A549 (cell line): Measurements from ENCODE around the gene C17orf107. TPM values are rescaled to one million over a fixed set of nuclear protein-coding genes. Genes with fewer than 3 reads are reported as not detected.

Experiments
- ATAC-seq, 2 experiments: fragments of 200-7000 bp in 1 of 2; fragments of >200 bp in 1 of 2; cut with Nextera tagmentation in 1 of 2; cut with Tn5 transposase in 1 of 2; 3 replicates each; pipeline versions ENCODE4 v1.8.0 to v1.9.1; 2018 to 2020; ENCODE audit warnings: mild to moderate bottlenecking in 1 of 2, moderate library complexity in 1 of 2
- CTCF ChIA-PET: fragments of 300-600 bp; sonication (Branson Sonifier 250); formaldehyde crosslinking; extraction: SDS; loops from one replicate; lab custom pipeline; 2021; ENCODE audit warnings: antibody characterized with exemption, inconsistent platforms; lab: Yijun Ruan, JAX
- POLR2A ChIA-PET: fragments of 350-600 bp; formaldehyde crosslinking; extraction: SDS; loops from one replicate; lab custom pipeline; 2021; ENCODE audit warnings: antibody characterized with exemption, inconsistent platforms; lab: Yijun Ruan, JAX
- DNase-seq, 2 experiments: peaks; one replicate each; pipeline versions ENCODE4 v3.0.0 to v3.0.0-alpha.2; 2011 to 2016; ENCODE audit warnings: low read depth in 1 of 2, low spot score in 1 of 2
- FAIRE-seq: peaks from 2 replicates; lab custom pipeline; 2011; peaks lifted over from hg19 to GRCh38; lab: Jason Lieb, UNC
- H3K27ac ChIP-seq, 2 experiments: fragments of >200 bp; sonication (Bioruptor Twin); formaldehyde crosslinking; 3 replicates each; pipeline ENCODE4 v1.5.1; 2016 to 2017
- H3K4me1 ChIP-seq: fragments of >200 bp; sonication (Bioruptor Twin); formaldehyde crosslinking; 3 replicates; pipeline ENCODE4 v1.6.1; 2016
- H3K4me2 ChIP-seq: fragments of >200 bp; sonication (Bioruptor Twin); formaldehyde crosslinking; 3 replicates; pipeline ENCODE4 v1.6.1; 2016
- H3K4me3 ChIP-seq: fragments of >200 bp; sonication (Bioruptor Twin); formaldehyde crosslinking; 3 replicates; pipeline ENCODE4 v1.5.1; 2016
- H3K9me3 ChIP-seq: fragments of >200 bp; sonication (Bioruptor Twin); formaldehyde crosslinking; 3 replicates; pipeline ENCODE4 v1.6.1; 2016
- BHLHE40 ChIP-seq: IDR thresholded peaks from 2 replicates; pipeline ENCODE4 v1.6.1; 2012; ENCODE audit warnings: low read depth, low read length, inconsistent platforms
- CHD2 ChIP-seq: fragments of 150-350 bp; IDR thresholded peaks from 2 replicates; pipeline ENCODE4 v1.6.1; 2014; ENCODE audit warnings: low read length; ENCODE audit not compliant: partially characterized antibody
- EHF ChIP-seq: fragments of 250-450 bp; sonication (Bioruptor Pico); IDR thresholded peaks from 2 replicates; pipeline ENCODE4 v1.5.0; 2020; ENCODE audit warnings: mild to moderate bottlenecking
- EHMT2 ChIP-seq: fragments of 200-600 bp; sonication (generic); IDR thresholded peaks from 2 replicates; pipeline ENCODE4 v1.6.1; 2016; ENCODE audit warnings: antibody characterized with exemption, low read depth, mild to moderate bottlenecking, moderate library complexity
- EP300 ChIP-seq, 2 experiments: fragments of >200 bp; sonication (Bioruptor Twin); formaldehyde crosslinking; IDR thresholded peaks; 2 replicates in 1 of 2; 3 replicates in 1 of 2; pipeline ENCODE4 v1.6.1; 2016 to 2017
- FOSL2 ChIP-seq, 2 experiments: fragments of 450-650 bp in 1 of 2; fragments of >200 bp in 1 of 2; sonication (Bioruptor Twin) in 1 of 2; formaldehyde crosslinking; IDR thresholded peaks; 2 replicates each; pipeline versions ENCODE4 v1.5.0 to v1.6.1; 2016 to 2020; ENCODE audit warnings: mild to moderate bottlenecking in 1 of 2, moderate library complexity in 1 of 2
- FOXS1 ChIP-seq: fragments of 250-450 bp; sonication (Bioruptor Pico); IDR thresholded peaks from 2 replicates; pipeline ENCODE4 v1.5.0; 2020; ENCODE audit warnings: mild to moderate bottlenecking, moderate library complexity
- GATA3 ChIP-seq: IDR thresholded peaks from 2 replicates; pipeline ENCODE4 v1.6.1; 2012; ENCODE audit warnings: borderline replicate concordance
- HOXA7 ChIP-seq: fragments of 250-450 bp; sonication (Bioruptor Pico); IDR thresholded peaks from 2 replicates; pipeline ENCODE4 v1.5.0; 2020; ENCODE audit warnings: mild to moderate bottlenecking, moderate library complexity
- HOXB13 ChIP-seq: fragments of 250-450 bp; sonication (Bioruptor Pico); IDR thresholded peaks from 2 replicates; pipeline ENCODE4 v1.5.0; 2020; ENCODE audit warnings: low read depth, mild to moderate bottlenecking, moderate library complexity
- HOXB5 ChIP-seq: fragments of 250-450 bp; sonication (Bioruptor Pico); IDR thresholded peaks from 2 replicates; pipeline ENCODE4 v1.5.0; 2020; ENCODE audit warnings: mild to moderate bottlenecking, moderate library complexity
- JUN ChIP-seq, 2 experiments: fragments of >200 bp; sonication (Bioruptor Twin); formaldehyde crosslinking; IDR thresholded peaks; 2 replicates in 1 of 2; 3 replicates in 1 of 2; pipeline ENCODE4 v1.6.1; 2016 to 2017
- JUNB ChIP-seq: fragments of >200 bp; sonication (Bioruptor Twin); formaldehyde crosslinking; IDR thresholded peaks from 2 replicates; pipeline ENCODE4 v1.6.1; 2016
- KDM1A ChIP-seq: fragments of 200-600 bp; sonication (generic); IDR thresholded peaks from 2 replicates; pipeline ENCODE4 v1.6.1; 2016; ENCODE audit warnings: low read depth, mild to moderate bottlenecking
- MAZ ChIP-seq: fragments of 150-350 bp; IDR thresholded peaks from 2 replicates; pipeline ENCODE4 v1.6.1; 2014; ENCODE audit warnings: antibody characterized with exemption, low read depth, low read length, borderline replicate concordance
- POLR2AphosphoS2 ChIP-seq: conservative IDR thresholded peaks from 2 replicates; pipeline ENCODE4 v1.6.1; 2012; ENCODE audit warnings: low read length, improper control_type of control experiment, inconsistent platforms
- RARB ChIP-seq: fragments of 250-450 bp; sonication (Bioruptor Pico); IDR thresholded peaks from 2 replicates; pipeline ENCODE4 v1.8.0; 2021; ENCODE audit warnings: mild to moderate bottlenecking, moderate library complexity
- RCOR1 ChIP-seq: fragments of 150-350 bp; IDR thresholded peaks from 2 replicates; pipeline ENCODE4 v1.6.1; 2014; ENCODE audit warnings: antibody characterized with exemption, low read length, low read depth
- TP53 ChIP-seq: fragments of 250-450 bp; sonication (Bioruptor Pico); IDR thresholded peaks from 2 replicates; pipeline ENCODE4 v1.5.0; 2021; ENCODE audit warnings: mild to moderate bottlenecking, moderate library complexity
- ZSCAN20 ChIP-seq: fragments of 250-450 bp; sonication (Bioruptor Pico); IDR thresholded peaks from 2 replicates; pipeline ENCODE4 v1.8.0; 2022; ENCODE audit warnings: mild to moderate bottlenecking, moderate library complexity
- WGBS: methylation state at CpG from one replicate; pipeline ENCODE4 v1.1.6; 2017; ENCODE audit errors: missing lambda C conversion rate; 5-methylcytosine and 5-hydroxymethylcytosine counted together
- polyA plus RNA-seq, 4 experiments: library from polyadenylated mRNA; depleted of rRNA in 3 of 4; stranded (reverse); fragments of >200 nt; fragmentation: RNase III in 1 of 4; extraction: RNeasy Plus Mini Kit Qiagen cat#74134 plus additional on column Dnase treatment in 1 of 4; gene quantifications; 2 replicates in 3 of 4; 3 replicates in 1 of 4; pipeline ENCODE4 v1.2.3, GENCODE V29; 2011 to 2017
- TF ChIP-seq, protein P1 (sequence below): fragments of >200 bp; sonication (Bioruptor Twin); formaldehyde crosslinking; IDR thresholded peaks from 3 replicates; pipeline ENCODE4 v1.5.1; 2016
- TF ChIP-seq, protein P2 (sequence below): fragments of 450-650 bp; IDR thresholded peaks from 2 replicates; pipeline ENCODE4 v1.6.1; 2014; ENCODE audit warnings: antibody characterized with exemption
- TF ChIP-seq, protein P3 (sequence below): IDR thresholded peaks from 2 replicates; pipeline ENCODE4 v1.6.1; 2012
- TF ChIP-seq, protein P4 (sequence below): fragments of >200 bp; sonication (Bioruptor Twin); formaldehyde crosslinking; IDR thresholded peaks from 3 replicates; pipeline ENCODE4 v1.6.1; 2016
- TF ChIP-seq, protein P5 (sequence below): IDR thresholded peaks from 2 replicates; pipeline ENCODE4 v1.6.1; 2012; ENCODE audit warnings: low read depth, borderline replicate concordance
- TF ChIP-seq, protein P6 (sequence below): fragments of >200 bp; sonication (Bioruptor Twin); formaldehyde crosslinking; IDR thresholded peaks from 2 replicates; pipeline ENCODE4 v1.6.1; 2016
- TF ChIP-seq, protein P7 (sequence below): fragments of 250-450 bp; sonication (Bioruptor Pico); IDR thresholded peaks from 2 replicates; pipeline ENCODE4 v1.5.0; 2021; ENCODE audit warnings: mild to moderate bottlenecking, moderate library complexity, borderline replicate concordance
- TF ChIP-seq, protein P8 (sequence below): IDR thresholded peaks from 2 replicates; pipeline ENCODE4 v1.6.1; 2012

Gene C17orf107
- polyA plus RNA-seq, 2 of the 4 experiments (the other 2 are of a cell fraction): 0.13 to 0.30 TPM

DNA sequence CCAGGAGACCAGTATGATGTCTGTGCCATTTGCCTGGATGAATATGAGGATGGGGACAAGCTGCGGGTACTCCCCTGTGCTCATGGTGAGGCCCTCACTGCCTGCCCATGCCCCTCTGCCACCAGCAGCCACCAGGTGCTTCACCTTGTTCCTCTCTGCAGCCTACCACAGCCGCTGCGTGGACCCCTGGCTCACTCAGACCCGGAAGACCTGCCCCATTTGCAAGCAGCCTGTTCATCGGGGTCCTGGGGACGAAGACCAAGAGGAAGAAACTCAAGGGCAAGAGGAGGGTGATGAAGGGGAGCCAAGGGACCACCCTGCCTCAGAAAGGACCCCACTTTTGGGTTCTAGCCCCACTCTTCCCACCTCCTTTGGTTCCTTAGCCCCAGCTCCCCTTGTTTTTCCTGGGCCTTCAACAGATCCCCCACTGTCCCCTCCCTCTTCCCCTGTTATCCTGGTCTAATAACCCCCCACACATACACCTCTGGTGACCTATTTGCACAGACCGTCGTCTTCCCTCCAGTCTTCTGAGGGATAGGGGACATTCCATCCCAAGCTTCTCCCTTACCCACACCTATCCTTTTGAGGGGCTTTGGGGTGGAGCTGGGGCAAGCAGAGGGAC, 45.3 kb downstream of the C17orf107 start (continued):
- TF ChIP-seq CHD2 (peak; percentile 9), EHMT2 (no peak), POLR2AphosphoS2 (peak; percentile 94)

DNA sequence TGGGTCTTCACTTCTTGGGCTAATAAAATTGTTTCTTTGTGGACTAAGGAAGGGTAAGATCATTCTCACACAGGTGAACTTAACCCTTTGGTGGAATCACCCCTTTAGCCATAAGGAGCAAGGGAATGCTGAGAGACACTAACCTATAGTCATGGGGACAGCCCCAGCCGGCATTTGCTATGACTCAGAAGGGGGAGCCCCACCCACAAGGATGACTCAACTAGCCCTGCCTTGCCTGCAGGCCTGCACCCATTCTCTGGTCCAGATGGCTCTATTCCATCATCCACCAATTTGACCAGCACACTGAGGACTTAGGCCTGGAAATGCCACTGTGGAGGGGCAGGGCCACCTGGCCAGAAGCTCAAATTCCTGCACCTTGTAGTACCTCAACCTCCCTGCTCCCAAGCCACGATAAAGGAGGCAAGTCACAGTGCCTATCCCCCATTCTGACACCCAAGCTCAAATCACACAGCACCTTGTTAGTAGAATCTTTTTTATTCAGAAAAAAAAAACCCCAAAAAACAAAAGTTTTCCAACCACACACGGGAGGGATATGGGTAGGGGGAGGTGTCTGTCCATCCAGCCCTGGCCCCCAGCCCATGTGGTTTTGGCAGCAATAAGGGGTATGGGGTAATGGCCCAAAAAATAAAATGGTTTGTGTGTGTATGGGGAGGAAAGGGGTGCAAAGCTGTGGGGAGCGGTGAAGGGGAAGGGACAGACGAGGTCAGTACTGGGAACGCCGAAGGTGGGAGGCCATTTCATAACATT, 46.0 kb downstream of the C17orf107 start:
- H3K4me3 ChIP-seq: peak overlapping the region; percentile 98
- WGBS: 14% methylated on average over 7 of the region's 7 CpGs
- CTCF ChIA-PET: interaction anchor here (0.6 to 3.7 kb wide), 4 partner anchors 17 to 88 kb away, joined by 3 to 17 read pairs (median 8); partner anchors contain the start of gene CAMTA2
- TF ChIP-seq EP300 (IDR thresholded peaks at IDR 0.05) (no peak), RCOR1 (no peak), HOXB13 (CRISPR knock-in tag) (no peak), KDM1A (no peak), JUN (IDR thresholded peaks at IDR 0.05) (peak; percentile 83 to 92), GATA3 (peak; percentile 53; the same call in 1 of the 2 replicates), EHMT2 (no peak), MAZ (0 out of 2 replicates have a peak, but pooled peaks have one; percentile 56), FOXS1 (CRISPR knock-in tag) (no peak), BHLHE40 (no peak), JUNB (peak; percentile 63), HOXB5 (CRISPR knock-in tag) (0 out of 2 replicates have a peak, but pooled peaks have one; percentile 32), ZSCAN20 (no peak), TP53 (CRISPR knock-in tag) (no peak), FOSL2 (IDR thresholded peaks at IDR 0.05) (peak; percentile 96), FOSL2 (CRISPR knock-in tag; IDR thresholded peaks at IDR 0.05) (peak; percentile 99), EHF (CRISPR knock-in tag) (no peak; the same call in 1 of the 2 replicates), HOXA7 (CRISPR knock-in tag) (peak; percentile 91; the same call in 1 of the 2 replicates), RARB (CRISPR knock-in tag) (no peak), POLR2AphosphoS2 (peak; percentile 94)
- TF ChIP-seq, protein P1, sequence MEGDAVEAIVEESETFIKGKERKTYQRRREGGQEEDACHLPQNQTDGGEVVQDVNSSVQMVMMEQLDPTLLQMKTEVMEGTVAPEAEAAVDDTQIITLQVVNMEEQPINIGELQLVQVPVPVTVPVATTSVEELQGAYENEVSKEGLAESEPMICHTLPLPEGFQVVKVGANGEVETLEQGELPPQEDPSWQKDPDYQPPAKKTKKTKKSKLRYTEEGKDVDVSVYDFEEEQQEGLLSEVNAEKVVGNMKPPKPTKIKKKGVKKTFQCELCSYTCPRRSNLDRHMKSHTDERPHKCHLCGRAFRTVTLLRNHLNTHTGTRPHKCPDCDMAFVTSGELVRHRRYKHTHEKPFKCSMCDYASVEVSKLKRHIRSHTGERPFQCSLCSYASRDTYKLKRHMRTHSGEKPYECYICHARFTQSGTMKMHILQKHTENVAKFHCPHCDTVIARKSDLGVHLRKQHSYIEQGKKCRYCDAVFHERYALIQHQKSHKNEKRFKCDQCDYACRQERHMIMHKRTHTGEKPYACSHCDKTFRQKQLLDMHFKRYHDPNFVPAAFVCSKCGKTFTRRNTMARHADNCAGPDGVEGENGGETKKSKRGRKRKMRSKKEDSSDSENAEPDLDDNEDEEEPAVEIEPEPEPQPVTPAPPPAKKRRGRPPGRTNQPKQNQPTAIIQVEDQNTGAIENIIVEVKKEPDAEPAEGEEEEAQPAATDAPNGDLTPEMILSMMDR: no peak
- TF ChIP-seq, protein P2, sequence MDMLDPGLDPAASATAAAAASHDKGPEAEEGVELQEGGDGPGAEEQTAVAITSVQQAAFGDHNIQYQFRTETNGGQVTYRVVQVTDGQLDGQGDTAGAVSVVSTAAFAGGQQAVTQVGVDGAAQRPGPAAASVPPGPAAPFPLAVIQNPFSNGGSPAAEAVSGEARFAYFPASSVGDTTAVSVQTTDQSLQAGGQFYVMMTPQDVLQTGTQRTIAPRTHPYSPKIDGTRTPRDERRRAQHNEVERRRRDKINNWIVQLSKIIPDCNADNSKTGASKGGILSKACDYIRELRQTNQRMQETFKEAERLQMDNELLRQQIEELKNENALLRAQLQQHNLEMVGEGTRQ: peak; percentile 6; the same call in 1 of the 2 replicates
- TF ChIP-seq, protein P3, sequence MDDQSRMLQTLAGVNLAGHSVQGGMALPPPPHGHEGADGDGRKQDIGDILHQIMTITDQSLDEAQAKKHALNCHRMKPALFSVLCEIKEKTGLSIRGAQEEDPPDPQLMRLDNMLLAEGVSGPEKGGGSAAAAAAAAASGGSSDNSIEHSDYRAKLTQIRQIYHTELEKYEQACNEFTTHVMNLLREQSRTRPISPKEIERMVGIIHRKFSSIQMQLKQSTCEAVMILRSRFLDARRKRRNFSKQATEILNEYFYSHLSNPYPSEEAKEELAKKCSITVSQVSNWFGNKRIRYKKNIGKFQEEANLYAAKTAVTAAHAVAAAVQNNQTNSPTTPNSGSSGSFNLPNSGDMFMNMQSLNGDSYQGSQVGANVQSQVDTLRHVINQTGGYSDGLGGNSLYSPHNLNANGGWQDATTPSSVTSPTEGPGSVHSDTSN: peak; percentile 90
- TF ChIP-seq, protein P4, sequence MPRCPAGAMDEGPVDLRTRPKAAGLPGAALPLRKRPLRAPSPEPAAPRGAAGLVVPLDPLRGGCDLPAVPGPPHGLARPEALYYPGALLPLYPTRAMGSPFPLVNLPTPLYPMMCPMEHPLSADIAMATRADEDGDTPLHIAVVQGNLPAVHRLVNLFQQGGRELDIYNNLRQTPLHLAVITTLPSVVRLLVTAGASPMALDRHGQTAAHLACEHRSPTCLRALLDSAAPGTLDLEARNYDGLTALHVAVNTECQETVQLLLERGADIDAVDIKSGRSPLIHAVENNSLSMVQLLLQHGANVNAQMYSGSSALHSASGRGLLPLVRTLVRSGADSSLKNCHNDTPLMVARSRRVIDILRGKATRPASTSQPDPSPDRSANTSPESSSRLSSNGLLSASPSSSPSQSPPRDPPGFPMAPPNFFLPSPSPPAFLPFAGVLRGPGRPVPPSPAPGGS: peak; percentile 88; the same call in 2 of the 3 replicates
- TF ChIP-seq, protein P5, sequence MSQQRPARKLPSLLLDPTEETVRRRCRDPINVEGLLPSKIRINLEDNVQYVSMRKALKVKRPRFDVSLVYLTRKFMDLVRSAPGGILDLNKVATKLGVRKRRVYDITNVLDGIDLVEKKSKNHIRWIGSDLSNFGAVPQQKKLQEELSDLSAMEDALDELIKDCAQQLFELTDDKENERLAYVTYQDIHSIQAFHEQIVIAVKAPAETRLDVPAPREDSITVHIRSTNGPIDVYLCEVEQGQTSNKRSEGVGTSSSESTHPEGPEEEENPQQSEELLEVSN: no peak
- TF ChIP-seq, protein P6, sequence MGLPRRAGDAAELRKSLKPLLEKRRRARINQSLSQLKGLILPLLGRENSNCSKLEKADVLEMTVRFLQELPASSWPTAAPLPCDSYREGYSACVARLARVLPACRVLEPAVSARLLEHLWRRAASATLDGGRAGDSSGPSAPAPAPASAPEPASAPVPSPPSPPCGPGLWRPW: no peak
- TF ChIP-seq, protein P7, sequence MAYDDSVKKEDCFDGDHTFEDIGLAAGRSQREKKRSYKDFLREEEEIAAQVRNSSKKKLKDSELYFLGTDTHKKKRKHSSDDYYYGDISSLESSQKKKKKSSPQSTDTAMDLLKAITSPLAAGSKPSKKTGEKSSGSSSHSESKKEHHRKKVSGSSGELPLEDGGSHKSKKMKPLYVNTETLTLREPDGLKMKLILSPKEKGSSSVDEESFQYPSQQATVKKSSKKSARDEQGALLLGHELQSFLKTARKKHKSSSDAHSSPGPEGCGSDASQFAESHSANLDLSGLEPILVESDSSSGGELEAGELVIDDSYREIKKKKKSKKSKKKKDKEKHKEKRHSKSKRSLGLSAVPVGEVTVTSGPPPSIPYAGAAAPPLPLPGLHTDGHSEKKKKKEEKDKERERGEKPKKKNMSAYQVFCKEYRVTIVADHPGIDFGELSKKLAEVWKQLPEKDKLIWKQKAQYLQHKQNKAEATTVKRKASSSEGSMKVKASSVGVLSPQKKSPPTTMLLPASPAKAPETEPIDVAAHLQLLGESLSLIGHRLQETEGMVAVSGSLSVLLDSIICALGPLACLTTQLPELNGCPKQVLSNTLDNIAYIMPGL (CRISPR knock-in tag): no peak
- TF ChIP-seq, protein P8, sequence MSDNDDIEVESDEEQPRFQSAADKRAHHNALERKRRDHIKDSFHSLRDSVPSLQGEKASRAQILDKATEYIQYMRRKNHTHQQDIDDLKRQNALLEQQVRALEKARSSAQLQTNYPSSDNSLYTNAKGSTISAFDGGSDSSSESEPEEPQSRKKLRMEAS: peak; percentile 69

More for the DNA sequence above, 46.0 kb downstream of the C17orf107 start:
- Histone ChIP-seq H3K9me3 (no peaks in the 10 kb centered on the region), H3K27ac (peak overlapping the region; percentile 99), H3K4me1 (peaks cover 55% of the 10 kb centered on the region), H3K4me2 (peak overlapping the region; percentile 99)
- ATAC-seq (peak; percentile 13 to 30; a peak in 4 of 6 replicates), DNase-seq (peak; percentile 89 to 97), FAIRE-seq (peak; percentile 81)
- POLR2A ChIA-PET: interaction anchor here (5.3 kb wide), 1 partner anchor 22 kb away, joined by 67 read pairs; the partner anchor contains the start of gene SPAG7
